ENCODE results near the gene RELCH.

GRCh38 chr18:62209046-62209445 is 22.0 kb downstream of the RELCH start:
- TF ChIP-seq CTCF (IDR thresholded peaks at IDR 0.05) = no peak
- no peak for TF ChIP-seq POLR2AphosphoS5 (IDR thresholded peaks at IDR 0.05; ENCODE audit: low read depth, low read length)
- TF ChIP-seq, protein P1, sequence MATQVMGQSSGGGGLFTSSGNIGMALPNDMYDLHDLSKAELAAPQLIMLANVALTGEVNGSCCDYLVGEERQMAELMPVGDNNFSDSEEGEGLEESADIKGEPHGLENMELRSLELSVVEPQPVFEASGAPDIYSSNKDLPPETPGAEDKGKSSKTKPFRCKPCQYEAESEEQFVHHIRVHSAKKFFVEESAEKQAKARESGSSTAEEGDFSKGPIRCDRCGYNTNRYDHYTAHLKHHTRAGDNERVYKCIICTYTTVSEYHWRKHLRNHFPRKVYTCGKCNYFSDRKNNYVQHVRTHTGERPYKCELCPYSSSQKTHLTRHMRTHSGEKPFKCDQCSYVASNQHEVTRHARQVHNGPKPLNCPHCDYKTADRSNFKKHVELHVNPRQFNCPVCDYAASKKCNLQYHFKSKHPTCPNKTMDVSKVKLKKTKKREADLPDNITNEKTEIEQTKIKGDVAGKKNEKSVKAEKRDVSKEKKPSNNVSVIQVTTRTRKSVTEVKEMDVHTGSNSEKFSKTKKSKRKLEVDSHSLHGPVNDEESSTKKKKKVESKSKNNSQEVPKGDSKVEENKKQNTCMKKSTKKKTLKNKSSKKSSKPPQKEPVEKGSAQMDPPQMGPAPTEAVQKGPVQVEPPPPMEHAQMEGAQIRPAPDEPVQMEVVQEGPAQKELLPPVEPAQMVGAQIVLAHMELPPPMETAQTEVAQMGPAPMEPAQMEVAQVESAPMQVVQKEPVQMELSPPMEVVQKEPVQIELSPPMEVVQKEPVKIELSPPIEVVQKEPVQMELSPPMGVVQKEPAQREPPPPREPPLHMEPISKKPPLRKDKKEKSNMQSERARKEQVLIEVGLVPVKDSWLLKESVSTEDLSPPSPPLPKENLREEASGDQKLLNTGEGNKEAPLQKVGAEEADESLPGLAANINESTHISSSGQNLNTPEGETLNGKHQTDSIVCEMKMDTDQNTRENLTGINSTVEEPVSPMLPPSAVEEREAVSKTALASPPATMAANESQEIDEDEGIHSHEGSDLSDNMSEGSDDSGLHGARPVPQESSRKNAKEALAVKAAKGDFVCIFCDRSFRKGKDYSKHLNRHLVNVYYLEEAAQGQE (IDR thresholded peaks at IDR 0.05; ENCODE audit: insufficient read depth in 1 of 2, low read depth in 2 of 2, low read length in 1 of 2) = no peak
- no peak for TF ChIP-seq SIN3A (IDR thresholded peaks at IDR 0.05; ENCODE audit: borderline replicate concordance, insufficient read depth, low read depth, low read length)

All from Panc1 (cell line).